Smooth muscle cell (in vitro differentiated cells): ENCODE data around the gene VSIG4. TPM values are rescaled to one million over a fixed set of nuclear protein-coding genes. Genes with fewer than 3 reads are reported as not detected.

Experiments used
- DNase-seq: peaks from one replicate; lab custom pipeline; 2025; ENCODE audit not compliant: unreplicated experiment; lab: John Stamatoyannopoulos, UW
- H2AFZ ChIP-seq: fragments of 200-600 bp; sonication (generic); 2 replicates; pipeline ENCODE4 v1.6.0; 2016; ENCODE audit warnings: antibody characterized with exemption, low read depth, mild to moderate bottlenecking
- H3F3A ChIP-seq: fragments of 200-600 bp; sonication (generic); 2 replicates; pipeline ENCODE4 v1.6.0; 2017; ENCODE audit warnings: antibody characterized with exemption, low read depth
- H3K27ac ChIP-seq: fragments of 200-600 bp; sonication (generic); 2 replicates; pipeline ENCODE4 v1.5.1; 2016; ENCODE audit warnings: low read depth, mild to moderate bottlenecking
- H3K27me3 ChIP-seq: fragments of 200-600 bp; sonication (generic); 2 replicates; pipeline ENCODE4 v1.6.1; 2016; ENCODE audit warnings: low read depth, mild to moderate bottlenecking
- H3K36me3 ChIP-seq: fragments of 200-600 bp; sonication (generic); 2 replicates; pipeline ENCODE4 v1.5.1; 2016; ENCODE audit warnings: low read depth
- H3K4me1 ChIP-seq: fragments of 200-600 bp; sonication (generic); 2 replicates; pipeline ENCODE4 v1.5.1; 2016; ENCODE audit warnings: low read depth
- H3K4me2 ChIP-seq: fragments of 200-600 bp; sonication (generic); 2 replicates; pipeline ENCODE4 v1.6.0; 2016; ENCODE audit warnings: mild to moderate bottlenecking
- H3K4me3 ChIP-seq: fragments of 200-600 bp; sonication (generic); 2 replicates; pipeline ENCODE4 v1.5.1; 2016; ENCODE audit warnings: mild to moderate bottlenecking
- H3K79me2 ChIP-seq: fragments of 200-600 bp; sonication (generic); 2 replicates; pipeline ENCODE4 v1.6.0; 2016; ENCODE audit warnings: low read depth, mild to moderate bottlenecking
- H3K9ac ChIP-seq: fragments of 200-600 bp; sonication (generic); 2 replicates; pipeline ENCODE4 v1.6.0; 2016; ENCODE audit warnings: low read depth
- H3K9me3 ChIP-seq: fragments of 200-600 bp; sonication (generic); replicated peaks from 2 replicates; pipeline ENCODE4 v1.5.1; 2016; ENCODE audit warnings: low read depth
- H4K20me1 ChIP-seq: fragments of 200-600 bp; sonication (generic); 2 replicates; pipeline ENCODE4 v1.6.0; 2016; ENCODE audit warnings: low read depth
- WGBS: methylation state at CpG from one replicate; pipeline ENCODE4 v1.1.7; 2016; ENCODE audit warnings: low lambda C conversion rate; 5-methylcytosine and 5-hydroxymethylcytosine counted together
- polyA plus RNA-seq: library from polyadenylated mRNA; unstranded; fragments of >200 nt; fragmentation: Nextera tagmentation; extraction: Ambion mirVana; gene quantifications from 2 replicates; pipeline ENCODE4 v1.2.1, GENCODE V29; 2016
- total RNA-seq: library from RNA; depleted of rRNA; stranded (reverse); fragments of >200 nt; gene quantifications from 2 replicates; pipeline ENCODE4 v1.2.3, GENCODE V29; 2014
- TF ChIP-seq, protein P1 (sequence below): fragments of 200-600 bp; sonication (generic); IDR thresholded peaks from 2 replicates; pipeline ENCODE4 v1.5.1; 2017; ENCODE audit warnings: borderline replicate concordance, mild to moderate bottlenecking, antibody characterized with exemption; ENCODE audit not compliant: insufficient read depth, poor library complexity, severe bottlenecking

VSIG4 gene
- total and polyA plus RNA-seq, 2 experiments from 2014 or later = not detected

DNA sequence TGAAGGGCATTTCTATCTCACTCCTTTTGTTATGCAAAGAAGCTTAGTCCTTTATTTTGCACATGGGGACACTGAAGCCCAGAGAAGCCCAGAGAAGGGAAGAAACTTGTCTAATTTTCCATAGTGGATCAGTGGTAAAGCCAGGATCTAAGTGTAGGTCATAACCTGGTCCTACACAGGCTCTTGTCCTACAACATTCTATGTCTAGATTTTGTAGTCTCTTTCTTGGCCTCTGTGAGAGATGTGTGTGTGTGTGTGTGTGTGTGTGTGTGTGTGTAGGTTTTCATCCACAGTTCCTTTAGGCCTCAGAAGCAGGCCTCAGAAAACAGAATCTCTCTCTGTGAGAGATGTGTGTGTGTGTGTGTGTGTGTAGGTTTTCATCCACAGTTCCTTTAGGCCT is 38.3 kb downstream of the VSIG4 start:
- H3K27me3 ChIP-seq = no peaks in the 10 kb centered on the region
- no peak overlapping the region for H2AFZ ChIP-seq
- H3F3A ChIP-seq = no peaks in the 10 kb centered on the region
- H3K4me2 ChIP-seq = no peak overlapping the region
- no peaks in the 10 kb centered on the region for H3K79me2 ChIP-seq
- TF ChIP-seq, protein P1, sequence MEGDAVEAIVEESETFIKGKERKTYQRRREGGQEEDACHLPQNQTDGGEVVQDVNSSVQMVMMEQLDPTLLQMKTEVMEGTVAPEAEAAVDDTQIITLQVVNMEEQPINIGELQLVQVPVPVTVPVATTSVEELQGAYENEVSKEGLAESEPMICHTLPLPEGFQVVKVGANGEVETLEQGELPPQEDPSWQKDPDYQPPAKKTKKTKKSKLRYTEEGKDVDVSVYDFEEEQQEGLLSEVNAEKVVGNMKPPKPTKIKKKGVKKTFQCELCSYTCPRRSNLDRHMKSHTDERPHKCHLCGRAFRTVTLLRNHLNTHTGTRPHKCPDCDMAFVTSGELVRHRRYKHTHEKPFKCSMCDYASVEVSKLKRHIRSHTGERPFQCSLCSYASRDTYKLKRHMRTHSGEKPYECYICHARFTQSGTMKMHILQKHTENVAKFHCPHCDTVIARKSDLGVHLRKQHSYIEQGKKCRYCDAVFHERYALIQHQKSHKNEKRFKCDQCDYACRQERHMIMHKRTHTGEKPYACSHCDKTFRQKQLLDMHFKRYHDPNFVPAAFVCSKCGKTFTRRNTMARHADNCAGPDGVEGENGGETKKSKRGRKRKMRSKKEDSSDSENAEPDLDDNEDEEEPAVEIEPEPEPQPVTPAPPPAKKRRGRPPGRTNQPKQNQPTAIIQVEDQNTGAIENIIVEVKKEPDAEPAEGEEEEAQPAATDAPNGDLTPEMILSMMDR = no peak
- H3K4me1 ChIP-seq = no peaks in the 10 kb centered on the region
- no peaks in the 10 kb centered on the region for H4K20me1 ChIP-seq
- H3K9ac ChIP-seq = no peak overlapping the region
- H3K27ac ChIP-seq = no peak overlapping the region
- H3K4me3 ChIP-seq = no peak overlapping the region
- no peaks in the 10 kb centered on the region for H3K9me3 ChIP-seq
- no peak for DNase-seq
- H3K36me3 ChIP-seq = no peaks in the 10 kb centered on the region

DNA sequence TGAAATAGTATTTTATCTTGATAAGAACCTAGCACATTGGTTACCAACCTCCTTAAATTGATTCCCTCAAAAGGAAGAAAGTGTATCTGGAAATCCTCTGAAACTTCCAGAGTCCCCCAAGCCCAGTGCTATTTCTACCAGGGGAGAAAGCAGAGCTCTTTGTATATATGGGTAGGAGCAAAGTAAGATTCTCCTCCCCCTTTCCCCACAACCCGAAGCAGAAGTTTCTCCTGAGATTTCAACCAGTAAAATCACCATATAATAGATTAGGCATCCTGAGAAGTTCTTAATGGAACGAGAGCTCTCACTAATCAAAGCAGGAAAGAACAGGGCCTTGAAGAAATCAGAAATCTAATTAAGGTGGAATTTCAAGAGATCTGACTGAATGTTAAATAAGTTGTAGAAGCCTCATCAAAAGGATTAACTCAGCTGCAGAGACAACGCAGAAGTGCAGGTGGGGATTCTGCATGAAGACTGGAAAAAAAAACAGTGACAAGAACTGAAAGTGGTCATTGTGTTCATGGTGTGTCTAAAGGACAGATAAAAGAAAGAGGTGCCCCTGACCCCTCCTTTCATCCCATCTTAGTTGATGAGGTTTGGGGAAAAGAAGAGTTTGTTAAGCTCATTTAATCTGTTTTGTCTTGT is 39.1 kb downstream of the VSIG4 start:
- H4K20me1 ChIP-seq = no peaks in the 10 kb centered on the region
- 70% methylated on average over 3 of the region's 3 CpGs for WGBS

DNA sequence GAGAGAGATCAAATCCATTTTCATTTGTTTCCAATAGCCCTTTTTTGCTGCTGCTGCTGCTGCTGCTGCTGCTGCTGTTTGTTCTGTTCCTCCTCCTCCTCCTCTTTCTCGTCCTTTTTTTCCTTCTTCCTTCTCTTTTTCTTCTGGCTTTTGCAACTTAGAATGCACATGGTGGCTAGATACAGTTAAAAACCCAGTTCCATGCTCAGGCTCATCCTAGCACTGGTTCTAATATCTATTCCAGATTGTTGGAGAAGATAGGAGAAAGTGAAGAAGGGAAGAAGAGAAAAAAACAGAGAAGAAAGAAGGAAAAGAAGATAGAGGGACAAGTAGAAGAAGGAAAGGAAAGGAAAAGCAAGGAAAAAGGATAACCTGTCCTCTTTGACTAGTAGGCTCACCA is 39.7 kb downstream of the VSIG4 start:
- no peaks in the 10 kb centered on the region for H3K36me3 ChIP-seq
- H3K27me3 ChIP-seq = no peaks in the 10 kb centered on the region
- WGBS = 56% methylated on average over 1 of the region's 1 CpG
- no peak for DNase-seq
- H3K4me1 ChIP-seq = no peaks in the 10 kb centered on the region
- no peaks in the 10 kb centered on the region for H3K9me3 ChIP-seq
- TF ChIP-seq, protein P1 = no peak
- H3K4me3 ChIP-seq = no peak overlapping the region
- H3K79me2 ChIP-seq = no peaks in the 10 kb centered on the region
- no peak overlapping the region for H3K4me2 ChIP-seq
- H3K27ac ChIP-seq = no peak overlapping the region
- H3F3A ChIP-seq = no peaks in the 10 kb centered on the region
- H2AFZ ChIP-seq = no peak overlapping the region
- H4K20me1 ChIP-seq = no peaks in the 10 kb centered on the region
- H3K9ac ChIP-seq = no peak overlapping the region

More for the DNA sequence above, 39.1 kb downstream of the VSIG4 start:
- Histone ChIP-seq H2AFZ (no peak overlapping the region), H3K27me3 (no peaks in the 10 kb centered on the region), H3K79me2 (no peaks in the 10 kb centered on the region), H3K9me3 (no peaks in the 10 kb centered on the region), H3K4me3 (no peak overlapping the region), H3K36me3 (no peaks in the 10 kb centered on the region), H3K27ac (no peak overlapping the region), H3F3A (no peaks in the 10 kb centered on the region), H3K4me2 (no peak overlapping the region), H3K9ac (no peak overlapping the region), H3K4me1 (no peaks in the 10 kb centered on the region)
- TF ChIP-seq, protein P1 = no peak
- no peak for DNase-seq

DNA sequence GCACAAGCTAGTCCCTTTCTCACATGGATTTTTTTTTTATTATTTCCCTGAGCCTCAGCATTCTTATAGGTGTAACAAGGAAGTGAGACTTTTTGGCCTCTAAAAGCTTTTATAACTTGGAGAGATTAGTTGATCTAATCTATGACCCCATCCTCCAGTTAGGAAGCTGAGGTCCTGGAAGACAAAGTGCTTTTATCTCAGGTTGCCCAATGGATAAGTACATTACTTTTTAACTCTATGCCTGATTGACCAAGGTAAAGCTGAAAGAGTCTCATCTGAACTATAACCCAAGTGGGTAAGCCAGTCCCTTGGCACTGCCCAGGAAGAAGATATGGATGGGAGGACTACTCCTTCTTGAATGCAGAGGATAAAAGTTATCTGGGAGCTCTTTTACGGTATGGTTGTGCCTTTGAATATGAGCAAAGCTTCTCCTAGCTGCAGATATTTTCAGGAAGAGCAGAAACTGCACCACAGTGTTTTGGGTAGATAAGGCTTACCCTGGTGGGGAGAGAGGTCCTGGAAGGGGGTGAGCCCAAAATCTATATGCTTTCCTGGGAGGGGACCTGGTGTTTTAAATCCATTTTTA is 40.2 kb downstream of the VSIG4 start:
- Histone ChIP-seq H3K9me3 (no peaks in the 10 kb centered on the region), H3K36me3 (no peaks in the 10 kb centered on the region), H2AFZ (no peak overlapping the region), H3F3A (no peaks in the 10 kb centered on the region), H4K20me1 (no peaks in the 10 kb centered on the region), H3K4me1 (no peaks in the 10 kb centered on the region), H3K4me2 (no peak overlapping the region), H3K4me3 (no peak overlapping the region), H3K79me2 (no peaks in the 10 kb centered on the region), H3K27me3 (no peaks in the 10 kb centered on the region), H3K27ac (no peak overlapping the region), H3K9ac (no peak overlapping the region)
- 69% methylated on average over 1 of the region's 1 CpG for WGBS
- TF ChIP-seq, protein P1 = no peak
- DNase-seq = no peak
